Breast epithelium (tissue), 4 donors: ENCODE measurements around the gene NFIC. TPM values are rescaled to one million over a fixed set of nuclear protein-coding genes. Genes with fewer than 3 reads are reported as not detected.
"Not testable (repeated sequence)": the region's sequence is repeated elsewhere in the genome, so short reads cannot be mapped to it uniquely, and the experiment has no call there.

Source experiments
- DNase-seq, 2 donors: peaks; one replicate each; pipeline ENCODE4 v3.0.0-alpha.2; 2019; ENCODE audit warnings: low spot score in 2 of 2
- H3K27ac ChIP-seq, 2 donors: fragments of 200-600 bp; sonication (generic) in 1 of 2; one replicate each; pipeline ENCODE4 v1.5.1; 2016 to 2019; ENCODE audit warnings: mild to moderate bottlenecking in 1 of 2
- H3K27me3 ChIP-seq, 2 donors: fragments of 200-600 bp; sonication (generic) in 1 of 2; one replicate each; pipeline versions ENCODE4 v1.5.1 to v1.6.0; 2017 to 2019; ENCODE audit warnings: control low read depth in 1 of 2, mild to moderate bottlenecking in 1 of 2
- H3K36me3 ChIP-seq: fragments of 200-600 bp; one replicate; pipeline ENCODE4 v1.5.1; 2019
- H3K4me1 ChIP-seq, 2 donors: fragments of 200-600 bp; sonication (generic); one replicate each; pipeline ENCODE4 v1.5.1; 2016 to 2019; ENCODE audit warnings: control low read depth in 1 of 2
- H3K4me3 ChIP-seq, 3 donors: fragments of 200-600 bp; sonication (generic); 1 replicate in 2 of 3; 2 replicates in 1 of 3; pipeline ENCODE4 v1.5.1; 2016 to 2019; ENCODE audit warnings: mild to moderate bottlenecking in 3 of 3, moderate library complexity in 2 of 3
- H3K9me3 ChIP-seq, 2 donors: fragments of 200-600 bp; sonication (generic) in 1 of 2; one replicate each; pipeline ENCODE4 v1.5.1; 2016 to 2019; ENCODE audit warnings: control low read depth in 1 of 2
- POLR2A ChIP-seq: fragments of 450-650 bp; IDR thresholded peaks from one replicate; pipeline ENCODE4 v1.6.1; 2016; ENCODE audit warnings: antibody characterized with exemption, mild to moderate bottlenecking, moderate library complexity
- POLR2AphosphoS5 ChIP-seq, 3 donors: sonication (generic); formaldehyde crosslinking; IDR thresholded peaks; one replicate each; pipeline ENCODE4 v1.6.1; 2017; ENCODE audit warnings: antibody characterized with exemption in 3 of 3
- intact Hi-C: fragments of 100-400 bp; cut with DNase I; formaldehyde crosslinking; loops from one replicate; pipeline ENCODE4 v1.15.1; 2023; ENCODE audit warnings: low total_unique reads
- total RNA-seq, 3 donors: library from RNA; depleted of rRNA; stranded (reverse); fragments of >200 nt; gene quantifications; one replicate each; pipeline ENCODE4 v1.1.0, GENCODE V29; 2016
- TF ChIP-seq, protein P1 (sequence below), 3 donors: fragments of 450-650 bp; IDR thresholded peaks; one replicate each; pipeline ENCODE4 v1.5.1; 2016 to 2017; ENCODE audit warnings: antibody characterized with exemption in 3 of 3, mild to moderate bottlenecking in 3 of 3, moderate library complexity in 3 of 3

NFIC gene
- total RNA-seq, 3 donors from 2014 or later: 48.9 to 97.8 (median 73.1) TPM

GRCh38 chr19:3443840-3444694, 77.7 kb downstream of the NFIC start:
- Histone ChIP-seq H3K27ac (peak overlapping the region in 1 of 2 donors; percentile 30), H3K4me1 (no peaks in the 10 kb centered on the region), H3K27me3 (no peaks in the 10 kb centered on the region), H3K9me3 (no peaks in the 10 kb centered on the region), H3K4me3 (peak overlapping the region in 1 of 3 donors; percentile 2), H3K36me3 (no peaks in the 10 kb centered on the region)
- DNase-seq: no peak
- TF ChIP-seq, protein P1, sequence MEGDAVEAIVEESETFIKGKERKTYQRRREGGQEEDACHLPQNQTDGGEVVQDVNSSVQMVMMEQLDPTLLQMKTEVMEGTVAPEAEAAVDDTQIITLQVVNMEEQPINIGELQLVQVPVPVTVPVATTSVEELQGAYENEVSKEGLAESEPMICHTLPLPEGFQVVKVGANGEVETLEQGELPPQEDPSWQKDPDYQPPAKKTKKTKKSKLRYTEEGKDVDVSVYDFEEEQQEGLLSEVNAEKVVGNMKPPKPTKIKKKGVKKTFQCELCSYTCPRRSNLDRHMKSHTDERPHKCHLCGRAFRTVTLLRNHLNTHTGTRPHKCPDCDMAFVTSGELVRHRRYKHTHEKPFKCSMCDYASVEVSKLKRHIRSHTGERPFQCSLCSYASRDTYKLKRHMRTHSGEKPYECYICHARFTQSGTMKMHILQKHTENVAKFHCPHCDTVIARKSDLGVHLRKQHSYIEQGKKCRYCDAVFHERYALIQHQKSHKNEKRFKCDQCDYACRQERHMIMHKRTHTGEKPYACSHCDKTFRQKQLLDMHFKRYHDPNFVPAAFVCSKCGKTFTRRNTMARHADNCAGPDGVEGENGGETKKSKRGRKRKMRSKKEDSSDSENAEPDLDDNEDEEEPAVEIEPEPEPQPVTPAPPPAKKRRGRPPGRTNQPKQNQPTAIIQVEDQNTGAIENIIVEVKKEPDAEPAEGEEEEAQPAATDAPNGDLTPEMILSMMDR (IDR thresholded peaks at IDR 0.05): no peak
- TF ChIP-seq POLR2A: no peak
- no peak for TF ChIP-seq POLR2AphosphoS5 (IDR thresholded peaks at IDR 0.05)
- intact Hi-C loops: no loop called here

DNA sequence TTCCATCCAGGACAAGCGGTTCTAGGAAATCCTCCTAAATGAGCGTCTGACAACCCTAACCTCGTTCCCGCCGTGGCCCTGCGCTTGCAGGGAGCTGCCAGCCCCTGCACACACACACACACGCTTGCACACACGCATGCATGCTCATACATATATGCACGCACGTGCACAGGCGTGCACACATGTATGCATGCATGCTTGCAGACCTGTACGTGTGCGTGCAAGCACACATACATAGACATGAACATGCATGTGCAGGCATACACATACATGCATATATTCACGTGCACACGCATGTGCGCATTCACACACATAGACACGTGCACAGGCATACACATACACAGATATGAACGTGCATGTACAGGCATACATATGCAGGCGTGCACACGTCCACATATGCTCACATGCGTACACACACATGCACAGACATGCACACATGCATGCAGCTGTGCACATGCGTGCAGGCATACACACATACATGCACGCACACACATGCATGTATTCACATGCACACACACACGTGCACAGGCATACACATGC, 78.4 kb downstream of the NFIC start:
- Histone ChIP-seq H3K36me3 (no peaks in the 10 kb centered on the region), H3K4me3 (no peak overlapping the region), H3K9me3 (no peaks in the 10 kb centered on the region), H3K4me1 (no peaks in the 10 kb centered on the region), H3K27me3 (no peaks in the 10 kb centered on the region), H3K27ac (no peak overlapping the region)
- DNase-seq: no peak
- intact Hi-C loops: no loop called here
- no peak for TF ChIP-seq POLR2AphosphoS5 (IDR thresholded peaks at IDR 0.05)
- no peak for TF ChIP-seq POLR2A
- TF ChIP-seq, protein P1 (IDR thresholded peaks at IDR 0.05): no peak

DNA sequence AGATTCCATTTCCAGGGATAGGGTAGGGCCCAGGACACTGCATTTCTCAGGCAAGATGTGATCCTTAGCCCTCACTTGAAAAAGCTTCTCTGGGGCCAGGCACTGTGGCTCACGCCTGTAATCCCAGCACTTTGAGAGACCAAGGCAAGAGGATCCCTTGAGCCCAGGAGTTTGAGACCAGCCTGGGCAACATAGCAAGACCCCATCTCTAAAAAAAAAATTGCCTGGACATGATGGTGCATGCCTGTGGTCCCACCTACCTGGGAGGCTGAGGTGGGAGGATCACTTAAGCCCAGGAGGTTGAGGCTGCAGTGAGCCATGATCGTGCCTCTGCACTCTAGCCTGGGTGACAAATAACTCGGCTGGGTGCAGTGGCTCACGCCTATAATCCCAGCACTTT, 80.3 kb downstream of the NFIC start:
- not testable (repeated sequence) for H3K27ac ChIP-seq, H3K4me1 ChIP-seq, H3K9me3 ChIP-seq

GRCh38 chr19:3448616-3449334, 82.4 kb downstream of the NFIC start:
- intact Hi-C loops: no loop called here
- no peaks in the 10 kb centered on the region for H3K4me1 ChIP-seq
- TF ChIP-seq POLR2A (no peak), POLR2AphosphoS5 (IDR thresholded peaks at IDR 0.05) (no peak)
- TF ChIP-seq, protein P1 (IDR thresholded peaks at IDR 0.05): no peak
- H3K9me3 ChIP-seq: no peaks in the 10 kb centered on the region
- H3K36me3 ChIP-seq: peaks cover 9% of the 10 kb centered on the region
- no peaks in the 10 kb centered on the region for H3K27me3 ChIP-seq
- DNase-seq: no peak
- H3K4me3 ChIP-seq: no peak overlapping the region
- peak overlapping the region; percentile 10 to 33 for H3K27ac ChIP-seq

More for the DNA sequence above, 80.3 kb downstream of the NFIC start:
- H3K36me3 ChIP-seq, intact Hi-C loops, DNase-seq, H3K27me3 ChIP-seq, H3K4me3 ChIP-seq: not testable (repeated sequence)

DNA sequence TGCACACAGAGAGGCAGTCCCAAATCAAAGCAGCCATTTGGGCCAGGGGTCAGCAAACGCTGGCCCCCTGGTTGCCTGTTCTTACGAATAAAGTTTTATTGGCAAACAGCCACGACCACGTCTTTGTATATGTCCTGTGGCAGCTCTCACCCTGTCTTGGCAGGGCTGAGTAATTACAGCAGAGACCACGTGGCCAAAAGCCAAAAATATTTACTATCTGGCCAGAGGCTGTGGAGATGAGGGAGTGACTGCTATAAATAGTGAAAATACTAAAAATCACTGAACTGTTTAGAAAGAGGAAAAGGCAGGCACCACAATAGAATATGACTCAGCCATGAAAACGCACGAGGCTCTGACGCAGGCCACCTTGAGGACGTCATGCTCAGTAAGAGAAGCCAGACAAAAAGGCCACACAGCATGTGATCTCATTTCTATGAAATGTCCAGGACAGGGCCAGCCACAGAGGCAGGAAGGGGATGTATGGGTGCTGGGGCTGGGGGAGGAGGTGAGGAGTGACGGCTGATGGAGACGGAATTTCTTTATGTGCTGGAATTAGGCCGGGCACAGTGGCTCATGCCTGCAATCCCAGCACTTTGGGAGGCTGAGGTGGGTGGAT, 84.5 kb downstream of the NFIC start:
- TF ChIP-seq, protein P1 (IDR thresholded peaks at IDR 0.05): no peak
- peak; percentile 17 to 91 (median 40) for TF ChIP-seq POLR2AphosphoS5 (IDR thresholded peaks at IDR 0.05)
- DNase-seq: no peak
- Histone ChIP-seq H3K27me3 (no peaks in the 10 kb centered on the region), H3K4me3 (no peak overlapping the region), H3K27ac (peak overlapping the region; percentile 56 to 75), H3K36me3 (peaks cover 9% of the 10 kb centered on the region), H3K9me3 (no peaks in the 10 kb centered on the region), H3K4me1 (no peaks in the 10 kb centered on the region)
- intact Hi-C loops: no loop called here
